Astrocyte (in vitro differentiated cells and primary cell): Measurements from ENCODE around the gene EXD1.

Experiments used
- CTCF ChIP-seq: IDR thresholded peaks from 2 replicates; pipeline ENCODE4 v1.5.1; 2011; ENCODE audit warnings: low read depth, mild to moderate bottlenecking, inconsistent platforms, low read length, moderate library complexity; ENCODE audit not compliant: insufficient read depth
- EZH2 ChIP-seq: IDR thresholded peaks from 2 replicates; pipeline ENCODE4 v1.6.1; 2012; ENCODE audit warnings: mild to moderate bottlenecking, low read length, inconsistent platforms; ENCODE audit not compliant: insufficient read depth

GRCh38 chr15:41238100-41238499, 7.5 kb upstream of the EXD1 start:
- TF ChIP-seq CTCF (no peak), EZH2 (no peak)
